ENCODE results near the gene LRRC7. TPM values are rescaled to one million over a fixed set of nuclear protein-coding genes. Genes with fewer than 3 reads are reported as not detected.

The LRRC7 gene
- polyA plus RNA-seq, 1 donor from 2014 or later: 141 TPM

DNA sequence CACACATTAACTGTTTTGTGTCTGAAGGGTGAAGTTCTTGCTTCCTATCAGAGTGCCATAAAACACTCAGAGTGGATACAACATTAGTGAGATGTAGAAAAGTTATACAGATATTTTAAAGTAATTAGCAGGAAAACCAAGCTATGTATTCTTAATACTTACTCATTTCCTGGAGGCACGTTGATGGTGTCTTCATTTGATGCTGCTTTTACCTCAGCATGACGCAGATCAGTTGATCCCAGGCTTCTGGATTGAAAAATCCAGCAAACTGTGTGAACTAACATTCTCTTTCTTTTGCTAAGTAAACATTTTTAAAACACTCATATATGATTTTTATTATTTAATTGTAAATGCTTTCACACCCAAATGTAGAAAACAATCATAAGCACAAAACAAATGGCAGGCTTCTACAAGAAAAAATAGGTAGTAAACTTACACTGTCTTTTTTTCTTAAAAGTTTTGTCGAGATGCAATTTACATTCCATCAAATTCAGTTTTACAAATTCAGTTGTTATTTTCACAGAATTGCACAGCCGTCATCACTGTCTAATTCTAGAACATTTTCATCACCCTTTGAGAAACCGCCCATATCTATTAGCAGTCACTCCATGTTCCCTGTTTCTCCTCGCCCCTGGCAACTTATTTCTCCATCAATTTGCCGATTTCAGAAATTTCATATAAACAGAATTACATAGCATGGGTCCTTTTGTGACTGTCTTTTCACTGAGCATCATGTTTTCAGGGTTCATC lies 198.9 kb downstream of the LRRC7 start:
- Histone ChIP-seq H3K9me2 (ENCODE audit: insufficient read depth, low read length) (no peaks in the 10 kb centered on the region), H3K27ac (ENCODE audit: low read length) (no peak overlapping the region), H3F3A (ENCODE audit: insufficient read depth, low read length, poor library complexity, severe bottlenecking) (no peaks in the 10 kb centered on the region), H3K27me3 (ENCODE audit: insufficient read depth, low read depth, low read length) (no peaks in the 10 kb centered on the region), H4K20me1 (ENCODE audit: insufficient read depth) (no peaks in the 10 kb centered on the region), H3K9ac (ENCODE audit: low read length) (no peak overlapping the region), H3K4me3 (ENCODE audit: low read length) (no peak overlapping the region), H3K36me3 (ENCODE audit: insufficient read depth, low read length) (peaks cover 5% of the 10 kb centered on the region), H2AFZ (ENCODE audit: low read depth, low read length) (no peak overlapping the region), H3K9me3 (ENCODE audit: low read length) (no peaks in the 10 kb centered on the region), H3K4me2 (ENCODE audit: low read length) (no peak overlapping the region), H3K79me2 (replicated peaks; ENCODE audit: insufficient read depth, low read length) (no peaks in the 10 kb centered on the region)
- TF ChIP-seq SMC3 (conservative IDR thresholded peaks at IDR 0.05; ENCODE audit: poor library complexity) (no peak), EP300 (conservative IDR thresholded peaks at IDR 0.05; ENCODE audit: poor library complexity, severe bottlenecking) (no peak), EZH2 (IDR thresholded peaks at IDR 0.05; ENCODE audit: borderline replicate concordance, insufficient read depth, low read length, poor library complexity, severe bottlenecking) (no peak), POLR2AphosphoS5 (IDR thresholded peaks at IDR 0.05) (no peak), TAF1 (IDR thresholded peaks at IDR 0.05; ENCODE audit: low read depth) (no peak), RAD21 (conservative IDR thresholded peaks at IDR 0.05) (no peak), MXI1 (conservative IDR thresholded peaks at IDR 0.05; ENCODE audit: poor library complexity, severe bottlenecking) (no peak)
- TF ChIP-seq, protein P1, sequence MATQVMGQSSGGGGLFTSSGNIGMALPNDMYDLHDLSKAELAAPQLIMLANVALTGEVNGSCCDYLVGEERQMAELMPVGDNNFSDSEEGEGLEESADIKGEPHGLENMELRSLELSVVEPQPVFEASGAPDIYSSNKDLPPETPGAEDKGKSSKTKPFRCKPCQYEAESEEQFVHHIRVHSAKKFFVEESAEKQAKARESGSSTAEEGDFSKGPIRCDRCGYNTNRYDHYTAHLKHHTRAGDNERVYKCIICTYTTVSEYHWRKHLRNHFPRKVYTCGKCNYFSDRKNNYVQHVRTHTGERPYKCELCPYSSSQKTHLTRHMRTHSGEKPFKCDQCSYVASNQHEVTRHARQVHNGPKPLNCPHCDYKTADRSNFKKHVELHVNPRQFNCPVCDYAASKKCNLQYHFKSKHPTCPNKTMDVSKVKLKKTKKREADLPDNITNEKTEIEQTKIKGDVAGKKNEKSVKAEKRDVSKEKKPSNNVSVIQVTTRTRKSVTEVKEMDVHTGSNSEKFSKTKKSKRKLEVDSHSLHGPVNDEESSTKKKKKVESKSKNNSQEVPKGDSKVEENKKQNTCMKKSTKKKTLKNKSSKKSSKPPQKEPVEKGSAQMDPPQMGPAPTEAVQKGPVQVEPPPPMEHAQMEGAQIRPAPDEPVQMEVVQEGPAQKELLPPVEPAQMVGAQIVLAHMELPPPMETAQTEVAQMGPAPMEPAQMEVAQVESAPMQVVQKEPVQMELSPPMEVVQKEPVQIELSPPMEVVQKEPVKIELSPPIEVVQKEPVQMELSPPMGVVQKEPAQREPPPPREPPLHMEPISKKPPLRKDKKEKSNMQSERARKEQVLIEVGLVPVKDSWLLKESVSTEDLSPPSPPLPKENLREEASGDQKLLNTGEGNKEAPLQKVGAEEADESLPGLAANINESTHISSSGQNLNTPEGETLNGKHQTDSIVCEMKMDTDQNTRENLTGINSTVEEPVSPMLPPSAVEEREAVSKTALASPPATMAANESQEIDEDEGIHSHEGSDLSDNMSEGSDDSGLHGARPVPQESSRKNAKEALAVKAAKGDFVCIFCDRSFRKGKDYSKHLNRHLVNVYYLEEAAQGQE (IDR thresholded peaks at IDR 0.05; ENCODE audit: borderline replicate concordance): no peak
- TF ChIP-seq, protein P2, sequence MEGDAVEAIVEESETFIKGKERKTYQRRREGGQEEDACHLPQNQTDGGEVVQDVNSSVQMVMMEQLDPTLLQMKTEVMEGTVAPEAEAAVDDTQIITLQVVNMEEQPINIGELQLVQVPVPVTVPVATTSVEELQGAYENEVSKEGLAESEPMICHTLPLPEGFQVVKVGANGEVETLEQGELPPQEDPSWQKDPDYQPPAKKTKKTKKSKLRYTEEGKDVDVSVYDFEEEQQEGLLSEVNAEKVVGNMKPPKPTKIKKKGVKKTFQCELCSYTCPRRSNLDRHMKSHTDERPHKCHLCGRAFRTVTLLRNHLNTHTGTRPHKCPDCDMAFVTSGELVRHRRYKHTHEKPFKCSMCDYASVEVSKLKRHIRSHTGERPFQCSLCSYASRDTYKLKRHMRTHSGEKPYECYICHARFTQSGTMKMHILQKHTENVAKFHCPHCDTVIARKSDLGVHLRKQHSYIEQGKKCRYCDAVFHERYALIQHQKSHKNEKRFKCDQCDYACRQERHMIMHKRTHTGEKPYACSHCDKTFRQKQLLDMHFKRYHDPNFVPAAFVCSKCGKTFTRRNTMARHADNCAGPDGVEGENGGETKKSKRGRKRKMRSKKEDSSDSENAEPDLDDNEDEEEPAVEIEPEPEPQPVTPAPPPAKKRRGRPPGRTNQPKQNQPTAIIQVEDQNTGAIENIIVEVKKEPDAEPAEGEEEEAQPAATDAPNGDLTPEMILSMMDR (IDR thresholded peaks at IDR 0.05; ENCODE audit: poor library complexity, severe bottlenecking): no peak

DNA sequence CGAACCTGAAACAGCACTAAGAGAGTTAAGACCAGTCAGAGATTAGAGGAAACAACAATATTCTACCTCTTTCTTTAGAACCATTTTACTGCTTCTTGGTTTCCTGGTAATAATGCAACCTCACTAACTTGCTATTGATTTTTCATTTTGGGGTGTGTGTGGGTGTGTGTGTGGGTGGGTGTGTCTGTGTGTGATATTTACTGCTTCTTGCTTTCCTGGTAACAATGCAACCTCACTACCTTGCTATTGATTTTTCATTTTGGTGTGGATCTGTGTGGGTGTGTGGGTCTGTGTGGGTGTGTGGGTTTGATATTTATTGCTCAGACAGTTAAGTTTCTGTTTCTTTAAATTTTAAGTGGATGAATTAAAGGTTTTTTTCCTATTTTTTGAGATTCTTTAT lies 208.8 kb downstream of the LRRC7 start:
- Histone ChIP-seq H2AFZ (ENCODE audit: low read depth, low read length) (no peak overlapping the region), H3K27me3 (ENCODE audit: insufficient read depth, low read depth, low read length) (no peaks in the 10 kb centered on the region), H4K20me1 (ENCODE audit: insufficient read depth) (no peaks in the 10 kb centered on the region), H3K4me3 (ENCODE audit: low read length) (no peak overlapping the region), H3K9me2 (ENCODE audit: insufficient read depth, low read length) (no peaks in the 10 kb centered on the region), H3K4me2 (ENCODE audit: low read length) (no peak overlapping the region), H3K27ac (ENCODE audit: low read length) (no peak overlapping the region), H3F3A (ENCODE audit: insufficient read depth, low read length, poor library complexity, severe bottlenecking) (no peaks in the 10 kb centered on the region), H3K9me3 (ENCODE audit: low read length) (no peaks in the 10 kb centered on the region), H3K9ac (ENCODE audit: low read length) (no peak overlapping the region), H3K79me2 (replicated peaks; ENCODE audit: insufficient read depth, low read length) (no peaks in the 10 kb centered on the region), H3K36me3 (ENCODE audit: insufficient read depth, low read length) (no peaks in the 10 kb centered on the region)
- no peak for TF ChIP-seq RAD21 (conservative IDR thresholded peaks at IDR 0.05)
- TF ChIP-seq EZH2 (IDR thresholded peaks at IDR 0.05; ENCODE audit: borderline replicate concordance, insufficient read depth, low read length, poor library complexity, severe bottlenecking): no peak
- no peak for TF ChIP-seq POLR2AphosphoS5 (IDR thresholded peaks at IDR 0.05)
- TF ChIP-seq, protein P2 (IDR thresholded peaks at IDR 0.05; ENCODE audit: poor library complexity, severe bottlenecking): no peak
- TF ChIP-seq, protein P1 (IDR thresholded peaks at IDR 0.05; ENCODE audit: borderline replicate concordance): no peak
- no peak for TF ChIP-seq MXI1 (conservative IDR thresholded peaks at IDR 0.05; ENCODE audit: poor library complexity, severe bottlenecking)
- no peak for TF ChIP-seq EP300 (conservative IDR thresholded peaks at IDR 0.05; ENCODE audit: poor library complexity, severe bottlenecking)
- TF ChIP-seq TAF1 (IDR thresholded peaks at IDR 0.05; ENCODE audit: low read depth): no peak
- TF ChIP-seq SMC3 (conservative IDR thresholded peaks at IDR 0.05; ENCODE audit: poor library complexity): no peak

Data from neural cell (in vitro differentiated cells).